Measurements from ENCODE around the gene ITPR3. TPM values are rescaled to one million over a fixed set of nuclear protein-coding genes. Genes with fewer than 3 reads are reported as not detected.

ITPR3 gene
- total RNA-seq, 3 donors from 2014 or later: 60.2 to 111 (median 103) TPM

- TF ChIP-seq CTCF (IDR thresholded peaks at IDR 0.05): no peak
Observed at GRCh38 chr6:33641602-33642001, 20.5 kb downstream of the ITPR3 start.

GRCh38 chr6:33642897-33643296, 21.8 kb downstream of the ITPR3 start:
- DNase-seq (no peak), ATAC-seq (no peak)
- TF ChIP-seq CTCF (IDR thresholded peaks at IDR 0.05): no peak
- Histone ChIP-seq H3K4me3 (no peak overlapping the region), H3K9me3 (no peaks in the 10 kb centered on the region), H3K36me3 (ENCODE audit: low read depth) (no peaks in the 10 kb centered on the region), H3K4me1 (ENCODE audit: low read depth) (no peaks in the 10 kb centered on the region)
- intact Hi-C loops (cut with DNase I, micrococcal nuclease): no loop called here

More at GRCh38 chr6:33641602-33642001, 20.5 kb downstream of the ITPR3 start:
- DNase-seq (no peak), ATAC-seq (no peak)
- Histone ChIP-seq H3K4me3 (no peak overlapping the region), H3K36me3 (ENCODE audit: low read depth) (no peaks in the 10 kb centered on the region), H3K9me3 (no peaks in the 10 kb centered on the region), H3K4me1 (ENCODE audit: low read depth) (no peaks in the 10 kb centered on the region)
- intact Hi-C loops (cut with DNase I, micrococcal nuclease): no loop called here

- DNase-seq (no peak), ATAC-seq (no peak)
- H3K4me1 ChIP-seq (ENCODE audit: low read depth): no peaks in the 10 kb centered on the region
- no peak for TF ChIP-seq CTCF (IDR thresholded peaks at IDR 0.05)
- peaks cover 3% of the 10 kb centered on the region for H3K36me3 ChIP-seq (ENCODE audit: low read depth)
- intact Hi-C loops (cut with DNase I, micrococcal nuclease): no loop called here
- H3K9me3 ChIP-seq: no peaks in the 10 kb centered on the region
- H3K4me3 ChIP-seq: no peak overlapping the region
Observed at GRCh38 chr6:33651403-33651802, 30.3 kb downstream of the ITPR3 start.

- Histone ChIP-seq H3K4me3 (no peak overlapping the region), H3K36me3 (ENCODE audit: low read depth) (peaks cover 3% of the 10 kb centered on the region), H3K4me1 (ENCODE audit: low read depth) (no peaks in the 10 kb centered on the region), H3K9me3 (no peaks in the 10 kb centered on the region)
- no peak for ATAC-seq
- intact Hi-C loops (cut with DNase I, micrococcal nuclease): no loop called here
- no peak for TF ChIP-seq CTCF (IDR thresholded peaks at IDR 0.05)
- no peak for DNase-seq
Observed at GRCh38 chr6:33652002-33652401, 30.9 kb downstream of the ITPR3 start.

- Histone ChIP-seq H3K9me3 (no peaks in the 10 kb centered on the region), H3K36me3 (ENCODE audit: low read depth) (peaks cover 3% of the 10 kb centered on the region), H3K4me3 (no peak overlapping the region), H3K4me1 (ENCODE audit: low read depth) (no peaks in the 10 kb centered on the region)
- ATAC-seq: no peak
- no peak for DNase-seq
- TF ChIP-seq CTCF (IDR thresholded peaks at IDR 0.05): no peak
- intact Hi-C loops (cut with DNase I, micrococcal nuclease): no loop called here
Observed at GRCh38 chr6:33654831-33655554, 33.9 kb downstream of the ITPR3 start.

All from mucosa of descending colon (tissue), 3 donors.